Non-pigmented ciliary epithelial cell (primary cell): Measurements from ENCODE around the gene EML6.

Source experiments
- DNase-seq: peaks from one replicate; pipeline ENCODE4 v3.0.0-alpha.2; 2010; ENCODE audit warnings: low read depth

Gene EML6

DNA sequence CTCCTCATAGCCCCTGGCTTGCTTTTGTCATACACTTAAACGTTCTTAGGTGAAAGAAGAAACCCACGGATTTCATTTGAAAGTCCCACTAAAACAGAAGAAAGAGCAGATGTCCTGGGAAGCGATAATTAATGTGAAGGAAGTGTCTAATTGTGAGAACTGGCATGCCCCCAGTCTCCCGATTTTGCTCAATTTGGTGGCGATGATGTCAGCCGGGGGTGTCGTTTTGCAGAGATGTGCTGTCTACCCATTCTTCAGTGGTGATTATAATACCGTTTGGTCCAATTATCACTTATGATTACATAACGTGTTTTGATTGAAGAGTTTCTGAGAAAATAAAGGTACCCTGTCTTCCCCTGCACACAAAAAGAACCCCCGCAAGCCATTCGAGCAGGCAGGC is 223.7 kb downstream of the EML6 start:
- DNase-seq, result no peak

DNA sequence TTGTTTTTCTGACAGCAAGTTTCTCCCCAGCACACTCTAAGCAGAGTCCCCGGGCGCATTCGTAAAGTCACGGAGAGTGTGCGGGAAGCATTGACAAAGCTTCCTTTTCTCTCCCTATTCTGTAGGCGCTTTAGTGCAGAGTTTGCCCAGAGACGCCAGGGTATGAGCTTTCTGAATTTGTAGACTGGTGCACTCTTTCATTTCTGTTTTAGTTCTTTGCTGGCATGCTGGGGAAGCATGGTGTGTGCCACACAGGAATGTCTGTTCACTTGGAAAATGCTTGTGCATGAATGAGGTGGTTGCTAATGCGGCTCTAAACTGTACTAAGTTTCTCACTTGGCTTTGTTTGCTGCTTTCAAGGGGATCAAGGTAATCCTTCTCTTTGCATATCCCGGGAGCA is 224.2 kb downstream of the EML6 start:
- no peak for DNase-seq

DNA sequence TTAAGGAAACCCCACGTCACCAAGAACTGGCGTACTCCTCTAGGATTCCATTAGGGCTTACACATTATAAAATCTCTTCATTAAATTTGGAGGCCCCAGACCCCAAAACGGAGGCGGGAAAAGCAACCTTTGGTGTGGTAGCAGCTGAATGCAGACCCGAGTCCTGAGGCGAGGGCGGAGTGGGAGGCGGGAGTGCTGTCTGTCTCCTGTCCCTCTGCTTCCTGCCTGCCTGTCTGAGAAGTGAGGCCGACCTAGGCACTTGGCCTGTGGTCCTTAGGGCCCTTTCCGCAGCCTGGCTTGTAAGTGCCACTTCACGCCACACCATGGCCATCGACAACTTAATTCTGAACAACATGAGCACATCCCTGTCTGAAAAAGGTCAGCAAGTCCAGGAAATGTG is 224.7 kb downstream of the EML6 start:
- DNase-seq, result no peak

DNA sequence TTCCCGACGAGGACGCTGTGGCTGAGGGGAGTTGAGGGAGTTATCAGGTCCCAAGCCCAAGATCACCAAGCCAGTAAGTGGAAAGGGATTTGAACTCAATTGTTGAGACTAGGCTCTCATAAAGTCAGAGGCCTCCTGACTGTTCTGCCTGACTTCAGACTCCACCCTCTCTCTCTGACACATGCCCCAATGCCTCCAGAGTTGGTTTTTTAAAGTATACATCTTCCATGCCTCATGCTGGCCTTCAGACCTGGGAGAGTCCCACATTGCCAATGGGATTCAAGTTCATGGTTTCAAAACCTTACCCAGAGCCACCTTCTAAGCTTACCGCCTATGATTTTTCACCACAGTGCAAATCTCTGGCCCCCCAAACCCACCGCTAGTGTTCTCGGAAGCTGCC is 226.0 kb downstream of the EML6 start:
- DNase-seq, result no peak

DNA sequence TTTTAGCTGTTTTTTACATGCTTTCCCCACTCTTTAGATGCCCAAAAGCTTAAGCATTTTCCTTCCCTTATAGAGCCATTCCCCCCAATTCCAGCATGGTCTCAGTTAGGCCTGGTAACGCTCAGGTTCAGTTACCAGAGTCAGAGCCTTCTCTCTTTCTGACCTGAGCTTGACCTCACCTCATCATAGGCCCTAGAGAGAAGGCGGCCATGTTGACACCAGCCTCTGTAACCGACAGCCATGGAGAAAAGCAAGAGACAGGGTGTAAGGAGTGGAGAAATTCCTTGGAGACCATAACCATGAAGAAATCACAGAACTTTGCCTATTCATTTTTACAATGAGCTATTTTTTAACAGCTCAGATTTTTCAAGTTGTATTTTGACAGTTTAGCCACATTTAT is 227.3 kb downstream of the EML6 start:
- DNase-seq, result no peak

DNA sequence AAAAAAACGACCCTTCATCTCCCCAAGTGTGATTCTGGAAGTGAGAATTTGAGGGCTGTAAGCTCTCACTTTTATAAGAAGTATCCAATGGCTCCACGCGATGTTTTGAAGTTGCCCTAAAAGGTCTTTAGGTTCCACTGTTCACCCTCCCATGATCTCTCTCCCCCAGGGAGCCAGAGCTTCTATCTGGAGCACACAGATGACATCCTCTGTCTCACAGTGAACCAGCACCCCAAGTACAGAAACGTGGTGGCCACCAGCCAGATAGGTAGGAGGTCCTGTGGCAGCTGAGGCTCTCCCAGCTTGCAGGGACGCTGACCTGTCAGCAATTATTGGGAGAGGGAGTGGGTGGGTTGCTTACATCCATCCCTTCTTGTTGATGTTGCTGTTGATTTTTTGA is 229.0 kb downstream of the EML6 start:
- no peak for DNase-seq

DNA sequence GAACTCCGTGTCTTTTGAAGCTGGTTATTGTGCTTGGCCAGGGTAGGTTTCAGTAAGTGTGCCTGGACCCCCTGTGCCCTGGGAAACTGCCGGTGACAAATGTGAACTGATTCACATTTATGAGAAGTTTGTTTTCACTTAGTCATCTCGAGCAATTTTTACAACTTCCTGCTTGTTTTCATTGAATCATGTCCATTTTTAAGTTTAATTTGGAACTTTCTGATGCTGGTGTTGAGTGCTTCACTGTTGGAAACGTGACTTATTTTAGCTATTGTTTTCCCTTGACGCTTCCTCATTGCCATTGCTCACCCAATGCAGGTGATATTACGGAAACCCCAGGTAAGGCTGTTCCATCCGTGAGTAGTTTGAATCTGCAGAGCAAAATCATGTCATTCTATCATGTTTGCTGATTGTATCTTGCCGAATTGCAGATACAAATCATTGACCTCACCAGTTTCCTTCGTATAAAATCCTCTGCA is 229.6 kb downstream of the EML6 start:
- no peak for DNase-seq

DNA sequence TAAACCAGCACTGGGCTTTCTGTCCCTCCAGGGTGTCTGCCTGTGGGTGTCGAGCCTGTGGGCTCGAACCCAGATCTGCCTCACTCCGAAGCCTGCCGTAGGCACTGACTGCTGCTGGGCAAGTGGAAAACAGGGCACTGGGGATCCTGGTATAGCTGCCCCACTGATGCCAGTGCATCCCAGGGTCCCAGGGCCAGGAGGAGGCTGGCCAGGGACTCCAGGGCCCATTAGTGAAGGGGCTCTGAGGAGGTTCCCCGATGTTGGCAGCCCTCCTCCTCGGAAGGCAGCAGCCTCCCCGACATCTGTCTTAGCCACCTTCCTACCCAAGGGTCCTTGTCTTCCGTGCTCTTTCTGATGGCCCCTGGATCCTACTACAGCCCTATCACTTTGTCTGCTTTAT is 230.7 kb downstream of the EML6 start:
- no peak for DNase-seq

DNA sequence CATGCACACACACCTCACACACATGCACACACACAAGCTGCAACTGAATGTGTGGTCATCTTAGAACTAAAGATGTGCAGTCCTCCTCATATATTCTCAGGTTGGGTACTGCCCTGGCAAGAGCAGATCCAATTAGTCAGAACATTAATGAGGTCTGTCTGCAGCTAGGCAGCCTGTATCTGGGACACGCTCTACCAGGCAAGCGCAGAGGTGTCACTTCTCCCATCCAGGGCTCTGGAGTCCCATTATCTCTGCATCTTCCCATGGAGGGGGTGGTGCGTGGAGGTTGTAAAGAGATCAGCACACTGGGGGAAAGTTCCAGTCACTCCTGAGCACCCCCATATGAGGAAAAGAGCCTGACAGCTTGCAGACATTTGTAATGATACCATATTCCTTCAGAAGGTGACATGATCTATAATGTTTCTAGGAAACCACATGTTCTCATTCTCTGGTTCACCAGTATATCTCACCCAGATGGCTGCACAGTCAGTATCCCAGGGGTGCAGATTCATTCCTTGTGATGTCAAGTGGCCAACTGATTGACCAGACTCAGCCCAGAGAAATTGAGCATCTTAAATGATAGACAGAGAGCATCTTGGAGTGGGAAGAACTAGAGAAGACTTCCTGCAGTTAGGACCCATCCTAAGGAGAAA is 231.4 kb downstream of the EML6 start:
- no peak for DNase-seq

DNA sequence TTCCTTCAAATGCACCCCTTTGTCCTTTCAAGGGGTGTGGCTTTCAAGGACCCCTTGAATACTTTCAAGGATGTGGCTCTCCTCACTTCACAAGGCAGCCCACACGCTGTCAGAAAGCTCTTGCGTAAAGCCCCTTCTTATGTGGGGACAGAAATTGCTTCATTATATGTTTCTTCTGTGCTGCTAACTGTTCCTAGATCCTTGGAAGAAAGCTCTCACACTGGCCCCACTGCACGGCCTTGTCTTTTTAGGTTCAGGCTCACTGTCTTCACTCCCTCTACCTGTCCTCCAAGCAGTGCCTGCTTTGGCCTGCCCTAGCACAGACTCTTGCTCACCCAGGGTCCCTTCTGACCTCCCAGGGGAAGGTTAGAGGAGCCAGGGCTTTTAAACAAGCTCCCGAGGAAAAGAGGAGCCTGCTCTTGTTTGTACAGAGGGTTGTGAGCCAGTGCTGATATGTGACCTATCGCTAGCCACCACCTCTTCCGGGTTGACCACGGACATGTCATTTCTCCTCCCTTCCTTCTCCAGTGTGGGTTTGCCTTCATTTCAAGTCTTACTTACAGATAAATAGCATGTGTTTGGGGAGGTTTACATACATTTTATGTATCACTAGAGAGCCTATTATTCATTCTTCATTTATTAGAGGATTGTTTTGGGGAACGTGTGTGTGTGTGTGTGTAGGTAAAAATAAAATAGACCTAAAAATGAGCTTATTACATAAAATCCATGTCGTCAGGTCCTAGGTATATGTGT is 232.1 kb downstream of the EML6 start:
- no peak for DNase-seq

DNA sequence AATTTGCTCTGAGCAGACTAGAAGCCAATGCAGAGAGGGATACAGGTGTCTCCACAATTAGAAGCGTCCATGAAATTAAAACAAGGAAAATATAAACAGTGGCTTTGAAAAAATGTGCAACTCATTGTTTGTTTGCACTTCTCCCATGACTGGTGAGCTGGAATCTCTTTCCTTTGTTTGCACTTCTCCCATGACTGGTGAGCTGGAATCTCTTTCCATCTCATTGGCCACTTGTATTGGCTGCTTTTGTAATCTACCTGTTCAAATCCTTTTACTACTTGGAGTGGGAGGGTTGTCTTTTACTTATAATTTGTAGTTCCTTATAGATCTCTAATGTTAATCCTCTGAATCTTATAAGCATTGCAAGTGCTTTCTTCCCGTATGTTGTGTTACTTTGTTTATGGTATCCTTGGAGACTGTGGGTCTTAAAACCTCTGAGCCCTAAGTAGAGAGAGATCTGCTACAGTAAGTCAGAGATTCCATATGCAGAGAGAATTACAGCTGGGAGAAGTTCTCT is 232.7 kb downstream of the EML6 start:
- no peak for DNase-seq

DNA sequence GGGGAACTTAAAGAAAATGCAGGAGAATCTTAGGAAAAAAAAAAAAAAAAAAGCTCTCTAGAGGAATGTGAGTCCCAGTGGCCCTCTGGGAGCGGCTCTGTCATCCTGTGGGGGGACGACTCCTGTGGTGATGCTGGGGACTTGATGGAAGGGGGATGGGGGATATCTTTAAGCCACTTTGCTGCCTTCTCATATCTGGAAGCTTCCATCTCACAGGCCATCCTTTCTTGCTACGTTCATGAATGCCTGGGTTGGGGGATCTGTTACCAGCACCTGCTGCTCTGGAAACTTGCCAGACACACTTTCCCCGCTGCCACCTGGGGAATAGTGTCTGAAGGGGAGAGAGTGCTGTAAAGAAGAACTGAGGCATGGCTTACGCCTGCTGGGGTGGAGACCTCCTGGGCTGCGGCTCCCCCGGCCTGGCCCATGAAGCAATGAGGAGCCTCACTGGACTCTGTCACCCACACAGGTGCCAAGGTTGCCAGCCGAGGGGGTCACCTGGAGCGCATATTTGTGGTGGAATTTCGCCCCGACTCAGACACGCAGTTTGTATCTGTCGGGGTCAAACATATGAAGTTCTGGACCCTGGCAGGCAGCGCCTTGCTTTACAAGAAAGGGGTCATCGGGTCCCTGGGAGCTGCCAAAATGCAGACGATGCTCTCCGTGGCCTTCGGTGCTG is 234.0 kb downstream of the EML6 start:
- no peak for DNase-seq

DNA sequence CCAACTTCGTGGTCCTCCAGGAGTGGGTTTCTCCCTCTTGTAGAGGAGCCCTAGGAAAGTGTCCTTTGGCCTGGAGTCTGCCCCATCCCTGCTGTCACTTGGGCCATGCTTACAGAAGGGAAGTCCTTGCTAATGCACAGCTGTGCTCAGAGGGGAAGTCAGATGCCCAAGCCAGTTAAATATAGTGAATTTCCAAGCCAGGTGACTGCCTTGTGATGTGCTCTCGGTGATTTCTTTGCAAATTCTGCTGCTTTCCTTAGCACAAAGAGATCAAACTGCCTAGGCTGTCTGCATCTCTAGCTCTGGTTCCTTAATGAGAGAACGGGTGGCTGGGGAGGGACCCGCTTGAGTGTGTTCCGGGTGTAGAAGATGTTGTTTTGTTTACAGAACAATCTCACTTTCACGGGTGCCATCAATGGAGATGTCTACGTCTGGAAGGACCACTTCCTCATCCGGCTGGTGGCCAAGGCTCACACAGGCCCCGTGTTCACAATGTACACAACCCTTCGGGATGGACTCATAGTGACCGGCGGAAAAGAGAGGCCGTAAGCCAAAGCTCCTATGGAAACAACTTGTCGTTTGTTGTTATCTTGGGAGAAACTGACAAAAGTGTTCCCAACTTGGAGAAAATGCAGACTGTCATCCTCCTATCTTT is 235.4 kb downstream of the EML6 start:
- DNase-seq, result no peak

DNA sequence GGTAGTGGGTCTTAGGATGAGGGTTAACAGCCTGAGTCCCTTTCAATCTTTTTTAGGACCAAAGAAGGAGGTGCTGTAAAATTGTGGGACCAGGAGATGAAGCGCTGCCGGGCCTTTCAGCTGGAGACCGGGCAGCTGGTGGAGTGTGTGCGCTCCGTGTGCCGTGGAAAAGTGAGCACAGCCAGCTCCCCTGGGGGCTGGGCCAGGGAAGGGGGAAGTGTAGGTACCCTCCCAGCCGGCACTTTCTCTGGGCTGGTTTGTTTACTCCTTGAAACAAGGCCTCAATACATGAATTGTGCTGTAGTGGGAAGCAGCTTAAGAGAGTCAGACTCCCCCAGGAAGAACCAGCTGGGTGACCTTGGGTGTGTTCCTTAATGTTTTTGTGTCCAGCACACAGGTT is 236.7 kb downstream of the EML6 start:
- DNase-seq, result no peak

DNA sequence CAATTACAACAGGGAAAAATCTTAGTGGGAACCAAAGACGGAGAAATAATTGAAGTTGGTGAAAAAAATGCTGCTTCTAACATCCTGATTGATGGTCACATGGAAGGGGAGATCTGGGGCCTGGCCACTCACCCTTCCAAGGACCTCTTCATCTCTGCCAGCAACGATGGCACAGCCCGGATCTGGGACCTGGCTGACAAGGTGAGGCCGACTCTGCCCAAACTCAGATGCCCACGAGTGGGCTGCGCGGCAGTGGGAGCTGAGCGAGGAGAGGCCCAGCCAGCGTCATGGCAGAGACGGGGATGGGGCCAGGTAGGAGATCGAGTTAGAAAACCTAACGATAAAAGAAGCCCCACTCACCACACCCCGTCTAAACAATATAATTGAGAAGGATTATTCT is 239.0 kb downstream of the EML6 start:
- DNase-seq, result no peak

DNA sequence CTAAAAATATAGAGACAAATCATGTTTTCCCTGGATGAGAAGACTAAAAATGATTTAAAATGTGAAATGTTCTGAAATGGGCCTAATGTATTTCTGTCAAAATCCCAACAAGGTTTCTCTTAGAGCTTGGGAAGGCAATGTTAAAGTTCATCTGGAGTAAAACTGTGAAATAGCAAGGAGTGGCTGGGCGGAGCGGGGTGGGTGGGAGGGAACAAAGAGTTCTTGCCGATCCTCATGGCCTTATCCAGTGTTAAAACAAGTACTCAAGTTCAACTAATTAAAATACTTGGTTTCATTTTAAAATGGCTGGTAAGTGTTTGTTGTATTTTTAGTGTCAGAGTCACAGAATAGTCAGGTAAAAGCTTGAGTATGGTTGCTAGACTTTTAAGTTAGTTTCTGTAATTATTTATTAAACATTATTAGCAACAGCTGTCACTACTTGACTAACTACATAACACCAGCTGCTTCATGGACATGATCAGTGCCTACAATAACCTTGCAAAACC is 239.5 kb downstream of the EML6 start:
- no peak for DNase-seq

DNA sequence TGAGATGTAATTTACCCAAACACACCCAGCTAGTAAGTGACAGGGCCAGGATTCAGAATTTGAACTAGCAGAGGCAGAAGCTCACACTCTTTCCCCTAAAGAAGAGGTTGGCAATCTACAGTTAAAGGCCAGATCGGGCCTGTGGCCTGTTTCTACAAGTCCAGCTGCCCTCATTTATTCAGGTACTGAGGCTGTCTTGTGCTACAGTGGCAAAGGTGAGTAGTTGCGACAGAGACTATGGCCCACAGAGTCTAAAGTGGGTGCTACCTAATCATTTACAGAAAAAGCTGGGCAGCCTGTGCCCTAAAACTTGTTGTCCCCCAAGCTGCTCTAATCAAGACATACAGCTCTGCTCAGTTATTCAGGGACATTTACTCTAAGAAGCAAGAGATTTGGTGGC is 240.0 kb downstream of the EML6 start:
- no peak for DNase-seq

DNA sequence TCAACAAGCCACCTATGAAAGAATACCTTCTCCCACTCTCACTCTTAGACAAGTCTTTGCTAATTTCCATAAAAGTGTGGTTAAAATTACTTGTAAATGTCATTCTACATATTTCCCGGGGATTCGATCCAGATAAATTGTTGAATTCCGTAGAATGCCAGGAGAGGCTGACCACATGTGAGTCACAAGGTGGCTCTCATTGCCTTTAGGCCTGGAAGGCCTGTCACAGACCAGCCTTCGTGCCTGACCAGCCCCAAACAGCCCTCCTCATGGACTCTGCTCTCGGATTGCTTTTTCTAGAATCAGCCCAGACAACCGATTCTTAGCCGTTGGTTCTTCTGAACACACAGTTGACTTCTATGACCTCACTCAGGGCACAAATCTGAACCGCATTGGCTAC is 240.8 kb downstream of the EML6 start:
- DNase-seq, result no peak

DNA sequence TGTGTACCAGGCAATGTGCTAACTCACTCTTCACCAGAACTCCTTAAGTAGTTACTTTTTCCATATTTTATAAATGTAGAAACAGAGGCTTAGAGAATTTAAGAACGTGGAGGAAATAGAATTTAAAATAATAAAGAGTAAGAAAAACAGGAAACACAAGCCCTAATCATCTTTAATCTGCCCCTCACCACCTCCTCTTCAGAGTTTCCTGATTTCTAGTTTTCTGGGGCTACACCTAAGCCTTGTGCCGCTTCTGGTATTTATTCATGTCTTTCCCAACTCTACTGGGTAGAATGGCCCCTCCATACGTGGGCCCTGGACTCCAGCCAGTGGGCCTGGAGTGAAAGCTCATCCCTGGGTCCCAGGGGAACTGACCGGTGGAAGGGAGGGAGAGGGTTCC is 241.4 kb downstream of the EML6 start:
- no peak for DNase-seq

DNA sequence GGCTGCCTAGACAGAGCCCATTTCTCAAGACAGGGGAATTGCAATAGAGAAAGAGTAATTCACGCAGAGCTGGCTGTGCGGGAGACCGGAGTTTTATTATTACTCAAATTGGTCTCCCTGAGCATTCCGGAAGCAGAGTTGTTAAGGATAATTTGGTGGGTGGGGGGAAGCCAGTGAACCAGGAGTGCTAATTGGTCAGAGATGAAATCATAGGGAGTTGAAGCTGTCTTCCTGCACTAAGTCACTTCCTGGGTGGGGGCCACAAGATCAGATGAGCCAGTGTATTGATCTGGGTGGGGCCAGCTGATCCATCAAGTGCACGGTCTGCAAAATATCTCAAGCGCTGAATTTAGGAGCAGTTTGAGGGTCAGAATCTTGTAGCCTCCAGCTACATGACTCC is 242.0 kb downstream of the EML6 start:
- DNase-seq, result no peak

DNA sequence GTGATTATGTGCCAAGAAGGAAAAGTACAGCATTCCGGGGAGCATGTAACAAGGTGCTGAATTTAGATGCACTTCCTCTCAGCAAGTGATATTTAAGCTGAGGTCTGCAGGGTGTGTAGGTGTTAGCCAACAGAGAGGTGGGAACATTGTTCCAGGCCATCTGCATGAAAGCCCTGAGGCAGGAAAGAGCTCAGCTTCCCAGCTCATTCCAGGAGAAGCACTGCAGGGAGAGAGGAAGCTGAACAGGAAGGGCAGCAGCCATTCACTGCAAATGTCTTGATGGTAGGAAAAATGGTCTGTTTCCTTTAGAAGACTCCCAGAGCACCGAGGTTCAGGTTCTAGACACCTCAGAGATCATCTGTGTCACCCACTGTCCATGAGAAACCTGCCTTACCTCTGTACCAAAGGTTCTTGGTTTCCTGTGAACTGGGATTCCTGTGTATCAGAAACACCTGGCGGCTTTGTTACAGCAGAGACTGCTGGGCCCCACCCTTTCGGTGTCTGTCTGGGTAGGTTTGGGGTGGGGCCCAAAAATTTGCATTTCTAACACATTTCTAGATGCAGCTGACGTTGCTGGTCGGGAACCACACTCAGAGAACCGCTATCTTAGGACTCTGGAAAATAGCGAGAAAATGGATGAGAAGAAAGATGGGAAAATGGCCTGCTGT is 242.8 kb downstream of the EML6 start:
- DNase-seq, result no peak

DNA sequence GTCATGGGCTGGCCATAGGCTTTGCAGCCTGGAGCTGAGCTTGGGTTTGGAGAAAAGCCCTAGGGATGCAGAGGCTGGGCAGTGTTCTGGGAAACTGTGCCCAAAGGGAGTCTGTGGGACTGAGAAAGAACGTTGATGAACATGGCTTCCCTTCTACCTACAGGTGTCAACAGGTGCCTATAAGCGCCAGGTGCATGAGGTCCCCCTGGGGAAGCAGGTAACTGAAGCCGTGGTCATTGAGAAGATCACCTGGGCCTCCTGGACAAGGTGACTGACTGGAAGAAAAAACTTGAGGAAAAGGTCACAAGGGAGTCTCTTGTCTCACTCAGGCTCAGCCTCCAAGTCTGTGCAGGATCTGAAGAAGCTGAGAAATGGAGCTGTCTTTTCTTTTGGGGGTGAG is 243.4 kb downstream of the EML6 start:
- DNase-seq, result no peak
